Measurements from ENCODE around the gene BUD23.
"Not testable (repeated sequence)": the region's sequence is repeated elsewhere in the genome, so short reads cannot be mapped to it uniquely, and the experiment has no call there.

BUD23 gene

GRCh38 chr7:73719806-73720169 lies 36.4 kb downstream of the BUD23 start:
- no peak for DNase-seq (ENCODE audit: low read depth in 2 of 2)

DNA sequence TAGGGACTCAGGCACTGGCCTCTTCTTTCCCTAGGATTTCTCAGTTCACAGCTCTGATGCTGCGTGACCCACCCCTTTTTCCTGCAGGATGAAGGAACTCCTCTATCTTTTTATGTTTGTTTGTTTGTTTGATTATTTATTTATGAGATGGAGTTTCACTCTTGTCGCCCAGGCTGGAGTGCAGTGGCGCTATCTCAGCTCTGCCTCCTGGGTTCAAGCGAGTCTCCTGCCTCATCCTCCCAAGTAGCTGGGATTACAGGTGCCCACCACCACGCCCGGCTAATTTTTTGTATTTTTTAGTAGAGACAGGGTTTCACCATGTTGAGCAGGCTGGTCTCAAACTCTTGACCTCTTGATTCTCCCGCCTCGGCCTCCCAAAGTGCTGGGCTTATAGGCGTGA lies 37.0 kb downstream of the BUD23 start:
- DNase-seq (ENCODE audit: low read depth in 2 of 2) = not testable (repeated sequence)

DNA sequence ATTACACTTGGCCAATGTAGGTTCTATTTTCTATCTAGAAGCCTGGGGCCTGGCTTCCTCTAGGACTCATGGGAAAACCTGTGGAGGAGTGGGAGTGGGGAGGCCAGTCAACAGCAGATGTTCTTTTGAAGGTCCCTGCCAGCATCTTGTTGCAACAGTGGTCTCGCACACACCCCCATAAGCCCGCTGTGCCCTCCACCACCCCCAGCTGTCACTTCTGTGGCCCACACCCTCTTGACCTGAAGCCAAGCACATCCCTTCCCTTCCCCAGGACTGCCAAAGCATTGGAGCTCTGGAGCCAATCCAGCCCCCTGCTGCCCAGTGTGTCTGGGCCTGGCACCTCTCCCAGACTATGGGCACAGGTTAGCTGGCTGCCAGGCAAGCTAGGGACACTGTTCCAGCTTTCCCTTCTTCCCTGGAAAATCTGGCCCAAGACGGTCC lies 38.0 kb downstream of the BUD23 start:
- DNase-seq (ENCODE audit: low read depth in 2 of 2) = no peak

GRCh38 chr7:73722182-73722581 lies 38.8 kb downstream of the BUD23 start:
- not testable (repeated sequence) for DNase-seq (ENCODE audit: low read depth in 2 of 2)

DNA sequence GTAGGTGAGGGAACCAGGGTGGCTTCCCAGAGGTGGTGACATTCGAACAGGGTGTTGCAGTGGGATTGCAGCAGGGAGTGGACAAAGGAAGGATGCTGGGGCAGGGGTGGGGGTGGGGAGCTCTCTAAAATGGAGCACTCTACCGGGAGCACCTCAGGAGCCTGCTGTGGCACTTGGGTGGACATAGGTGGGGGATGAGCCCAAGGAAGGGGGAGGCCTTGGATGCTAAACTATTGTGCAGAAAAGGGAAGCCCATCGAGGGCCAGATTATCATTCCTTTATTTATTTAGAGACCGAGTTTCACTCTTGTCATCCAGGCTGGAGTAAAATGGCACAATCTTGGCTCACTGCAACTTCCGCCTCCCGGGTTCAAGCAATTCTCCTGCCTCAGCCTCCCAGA lies 39.4 kb downstream of the BUD23 start:
- no peak for DNase-seq (ENCODE audit: low read depth in 2 of 2)

- DNase-seq (ENCODE audit: low read depth in 2 of 2) = no peak
These were observed 40.4 kb downstream of the BUD23 start for GRCh38 chr7:73723813-73724212.

DNA sequence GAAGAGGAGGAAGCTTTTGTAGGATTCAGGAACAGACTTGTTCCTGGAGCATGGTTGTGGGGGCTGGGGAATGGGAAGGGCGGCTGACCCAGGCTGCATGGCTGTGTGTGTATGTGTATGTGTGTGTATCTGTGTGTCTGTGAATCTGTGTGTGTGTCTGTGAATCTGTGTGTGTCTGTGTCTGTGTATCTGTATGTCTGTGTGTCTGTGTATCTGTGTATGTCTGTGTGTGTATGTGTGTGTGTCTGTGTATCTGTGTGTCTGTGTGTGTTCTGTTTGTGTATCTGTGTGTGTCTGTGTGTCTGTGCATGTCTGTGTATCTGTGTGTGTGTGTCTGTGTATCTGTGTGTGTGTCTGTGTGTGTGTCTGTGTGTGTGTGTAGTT lies 42.7 kb downstream of the BUD23 start:
- DNase-seq (ENCODE audit: low read depth in 2 of 2) = no peak

GRCh38 chr7:73727952-73728351 lies 44.6 kb downstream of the BUD23 start:
- no peak for DNase-seq (ENCODE audit: low read depth in 2 of 2)

GRCh38 chr7:73728551-73728950 lies 45.2 kb downstream of the BUD23 start:
- no peak for DNase-seq (ENCODE audit: low read depth in 2 of 2)

GRCh38 chr7:73730485-73730884 lies 47.1 kb downstream of the BUD23 start:
- no peak for DNase-seq (ENCODE audit: low read depth in 2 of 2)

DNA sequence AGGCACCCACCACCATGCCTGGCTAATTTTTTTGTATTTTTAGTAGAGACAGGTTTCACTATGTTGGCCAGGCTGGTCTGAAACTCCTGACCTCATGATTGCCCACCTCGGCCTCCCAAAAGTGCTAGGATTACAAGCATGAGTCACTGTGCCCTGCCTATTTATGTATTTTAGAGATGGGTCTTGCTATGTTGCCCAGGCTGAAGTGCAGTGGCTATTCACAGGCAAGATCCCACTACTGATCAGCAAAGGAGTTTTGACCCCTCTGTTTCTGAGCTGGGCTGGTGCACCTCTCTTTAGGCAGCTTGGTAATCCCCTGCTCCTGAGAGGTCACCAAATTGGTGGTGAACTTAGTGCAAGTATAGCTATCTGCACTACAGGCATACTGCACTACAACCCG lies 49.0 kb downstream of the BUD23 start:
- no peak for DNase-seq (ENCODE audit: low read depth in 2 of 2)

DNA sequence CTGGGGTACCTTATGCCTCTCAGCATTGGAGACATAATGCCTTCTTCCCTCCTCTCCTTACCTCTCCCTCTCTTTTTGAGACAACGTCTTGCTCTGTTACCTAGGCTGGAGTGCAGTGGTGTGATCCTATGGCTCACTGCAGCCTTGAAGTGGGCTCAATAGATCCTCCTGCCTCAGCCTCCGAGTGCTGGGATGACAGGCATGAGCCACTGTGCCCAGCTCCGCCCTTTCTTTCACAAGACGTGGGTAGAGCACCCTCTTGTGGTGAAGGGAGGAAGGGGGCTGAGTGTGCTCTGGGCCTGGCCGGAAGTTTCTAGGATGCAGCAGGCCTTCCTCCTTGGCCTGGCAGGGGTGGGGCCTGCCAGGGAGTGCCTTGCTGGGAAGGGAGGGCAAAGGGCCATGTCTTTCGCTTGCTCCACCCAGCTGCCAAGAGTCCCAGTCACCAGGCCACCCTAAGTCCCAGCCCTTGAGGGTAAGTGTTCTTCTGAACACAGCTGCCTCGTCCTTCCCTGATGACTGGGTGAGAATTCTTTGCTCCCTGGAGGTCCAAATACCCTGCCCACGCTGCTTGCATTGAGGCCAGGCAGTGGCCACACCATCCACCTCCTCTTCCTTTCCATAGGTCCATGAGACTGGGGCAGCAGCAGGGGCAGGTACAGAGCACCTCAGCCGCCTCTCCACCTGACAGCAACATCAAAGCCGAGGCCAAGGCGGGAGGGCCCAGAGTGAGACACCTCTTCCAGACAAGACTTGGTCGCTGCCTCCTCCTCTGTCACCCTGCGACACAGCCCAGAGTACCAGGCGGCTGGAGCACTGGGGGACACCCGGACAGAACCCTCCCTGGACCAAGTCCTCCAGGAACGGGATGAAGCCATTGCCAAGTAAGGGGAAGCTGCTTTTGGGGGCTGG lies 51.5 kb downstream of the BUD23 start:
- DNase-seq (ENCODE audit: low read depth in 2 of 2) = peak; percentile 61 to 64

DNA sequence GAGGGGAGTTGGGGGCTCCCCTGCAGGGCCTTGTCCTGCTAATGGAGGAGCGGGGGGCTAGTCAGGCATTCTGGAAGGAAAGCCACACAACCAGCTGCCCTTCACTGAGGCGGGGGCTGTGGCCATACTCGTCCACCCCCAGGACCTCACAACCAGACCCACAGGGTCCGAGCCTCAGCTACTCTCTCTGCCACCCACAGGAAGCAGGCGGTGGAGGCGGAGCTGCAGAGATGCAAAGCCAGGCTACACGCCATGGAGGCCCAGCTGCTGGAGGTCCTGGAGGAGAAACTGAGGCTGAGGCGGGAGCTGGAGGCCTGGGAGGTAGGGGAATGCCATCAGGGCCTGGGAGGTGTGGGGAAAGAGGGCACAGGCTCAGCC lies 52.1 kb downstream of the BUD23 start:
- no peak for DNase-seq (ENCODE audit: low read depth in 2 of 2)

DNA sequence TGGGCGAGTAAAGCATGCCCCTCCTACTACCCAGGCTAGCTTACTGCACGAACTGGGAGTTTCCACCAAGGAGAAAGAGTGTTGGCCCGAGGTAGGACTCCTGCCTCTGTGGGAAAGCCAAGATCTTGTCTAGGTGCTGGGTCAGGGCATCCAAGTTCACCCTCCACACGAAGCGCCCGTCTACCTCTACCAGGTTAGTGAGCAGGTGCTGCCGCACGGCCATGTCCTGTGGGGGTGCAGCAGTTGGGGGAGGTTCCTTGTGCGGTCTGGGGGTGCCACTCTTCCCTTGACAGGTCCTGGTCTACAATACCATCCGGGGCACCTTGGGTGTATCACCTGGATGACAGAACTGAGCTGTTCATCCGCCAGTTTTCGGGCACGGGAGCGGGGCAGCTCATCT lies 53.5 kb downstream of the BUD23 start:
- DNase-seq (ENCODE audit: low read depth in 2 of 2) = no peak

DNA sequence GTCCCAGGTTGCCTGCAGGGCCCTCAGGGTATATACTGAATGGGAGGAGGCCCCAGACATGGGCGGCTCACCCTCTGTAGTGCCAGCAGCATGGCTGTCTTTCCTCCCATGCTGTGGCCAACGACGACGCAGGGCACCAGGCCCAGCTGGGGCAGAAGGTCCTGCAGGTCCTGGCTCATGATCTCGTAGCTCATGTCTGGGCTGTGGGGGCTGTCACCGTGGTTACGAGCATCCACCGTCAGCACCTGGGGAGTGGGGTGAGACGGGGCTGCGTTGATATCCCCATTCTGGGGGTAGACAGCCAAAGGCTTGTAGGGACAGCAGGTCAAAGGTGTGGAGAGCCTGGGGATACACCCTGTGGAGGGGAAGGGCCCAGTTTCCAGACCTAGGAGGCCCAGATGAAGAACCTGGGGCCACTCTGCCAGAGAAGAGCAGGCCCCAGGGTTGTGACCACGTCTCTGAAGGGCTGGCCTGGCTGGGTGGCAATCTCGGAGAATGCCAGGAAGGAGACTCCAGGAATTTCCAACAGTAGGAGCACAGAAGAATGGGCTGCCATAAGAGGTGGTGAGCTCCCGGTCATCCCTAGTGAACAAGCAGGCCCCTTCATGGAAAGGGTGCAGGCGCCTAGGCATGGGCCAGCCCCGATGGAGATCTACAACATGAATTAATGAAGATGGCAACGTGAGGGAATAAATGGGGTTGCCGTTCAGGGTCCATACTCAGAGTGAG lies 54.3 kb downstream of the BUD23 start:
- no peak for DNase-seq (ENCODE audit: low read depth in 2 of 2)

GRCh38 chr7:73738220-73738611 lies 54.8 kb downstream of the BUD23 start:
- peak; percentile 25 to 57 for DNase-seq (ENCODE audit: low read depth in 2 of 2)

- peak; percentile 98 to 100 for DNase-seq (ENCODE audit: low read depth in 2 of 2)
These were observed 55.4 kb downstream of the BUD23 start, which contains the start of gene ABHD11 for GRCh38 chr7:73738612-73739386. ABHD11 (minus strand) TSS chr7:73738802; CDS start chr7:73738770, 32 bp downstream.

- no peak for DNase-seq (ENCODE audit: low read depth in 2 of 2)
These were observed 56.0 kb downstream of the BUD23 start for GRCh38 chr7:73739387-73739767.

GRCh38 chr7:73740212-73740611 lies 56.8 kb downstream of the BUD23 start:
- no peak for DNase-seq (ENCODE audit: low read depth in 2 of 2)

DNA sequence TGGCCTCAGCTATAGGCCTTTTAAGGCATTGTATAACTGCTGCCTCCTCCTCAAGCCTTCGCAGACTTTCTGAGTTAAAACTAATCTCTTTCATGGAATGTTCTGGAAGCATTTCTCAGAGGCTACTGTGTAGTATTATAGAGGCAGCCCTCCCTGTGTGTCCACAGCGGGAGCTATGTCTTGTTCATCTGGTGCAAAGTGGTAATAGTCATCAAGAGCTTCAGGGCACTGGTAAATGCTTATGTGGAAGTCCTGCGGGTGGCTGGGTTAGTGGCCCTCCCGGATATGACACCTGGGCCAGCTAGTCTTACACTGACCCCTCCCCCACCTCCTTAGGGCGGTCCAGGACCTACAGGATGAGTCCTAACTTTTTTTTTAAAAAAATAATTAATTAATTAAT lies 57.4 kb downstream of the BUD23 start:
- DNase-seq (ENCODE audit: low read depth in 2 of 2) = no peak

- DNase-seq (ENCODE audit: low read depth in 2 of 2) = no peak
These were observed 58.2 kb downstream of the BUD23 start for GRCh38 chr7:73741600-73741999.

- DNase-seq (ENCODE audit: low read depth in 2 of 2) = no peak
These were observed 58.9 kb downstream of the BUD23 start for GRCh38 chr7:73742338-73742752.

All from stimulated activated CD4-positive, alpha-beta T cell treated with anti-CD3 and anti-CD28 coated beads, Interleukin-1b, Interleukin-23, amount 100 ng/mL, for 1 hour (primary cell).